KBM-7 (cell line): Measurements from ENCODE around the gene HVCN1.
"Not testable (repeated sequence)": the region's sequence is repeated elsewhere in the genome, so short reads cannot be mapped to it uniquely, and the experiment has no call there.

Source experiments
- DNase-seq: peaks from one replicate; pipeline ENCODE4 v3.0.0-alpha.2; 2015
- in situ Hi-C: fragments of 300-500 bp; cut with MboI; formaldehyde crosslinking; loops from 2 replicates; pipeline ENCODE4 v1.14.3; 2020; ENCODE audit warnings: low sequenced_read_pairs, low pct_unique_long_range_greater_than_20kb, mixed read lengths

Gene HVCN1

DNA sequence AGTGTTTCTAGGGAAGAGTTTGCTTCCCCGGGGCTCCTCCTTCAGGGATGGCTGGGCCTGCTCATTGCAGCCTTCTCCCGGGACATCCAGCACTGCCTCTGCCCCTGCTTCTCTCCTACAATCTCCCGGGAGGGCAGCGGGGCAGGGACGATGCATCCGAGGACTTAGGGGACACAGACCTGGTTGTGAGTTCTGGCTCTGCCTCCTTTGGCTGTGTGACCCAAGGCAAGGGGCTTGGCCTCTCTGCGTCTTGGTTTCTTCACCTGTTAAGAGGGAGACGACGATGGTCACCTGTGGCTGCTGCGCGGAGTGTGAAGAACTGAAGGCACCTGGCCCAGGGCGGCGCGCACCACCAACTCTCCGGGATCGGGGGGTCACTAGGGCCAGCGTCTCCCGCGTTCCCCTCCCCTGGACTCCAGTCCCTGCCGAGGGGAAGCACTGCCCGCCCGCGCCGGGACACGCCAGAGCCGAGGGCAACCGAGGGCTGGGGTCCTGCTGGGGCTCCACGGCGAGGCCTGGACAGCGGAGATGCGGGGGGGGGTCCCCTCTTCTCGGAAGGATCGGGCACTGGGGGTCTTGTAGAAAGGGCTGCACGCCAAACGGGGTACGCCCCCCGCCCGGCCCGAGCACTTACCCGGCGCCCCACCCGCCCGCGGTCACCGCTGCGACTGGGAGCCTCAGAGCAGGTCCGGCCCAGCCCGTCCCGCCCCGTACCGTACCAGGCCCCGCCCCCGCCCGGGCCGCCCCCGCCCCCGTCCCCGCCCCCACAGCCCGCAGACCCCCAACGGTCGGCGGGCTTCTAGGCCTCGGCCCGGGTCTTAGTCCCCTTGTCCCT is at the start of gene HVCN1:
HVCN1 (minus strand) TSS at position 670 of the 835 bp plus-strand sequence. CDS start 5,870 bp downstream, outside the sequence.
- in situ Hi-C loops: no loop called here
- DNase-seq: no peak

GRCh38 chr12:110737532-110737931 is 48.6 kb upstream of the HVCN1 start:
- in situ Hi-C loops: no loop called here
- no peak for DNase-seq

- in situ Hi-C loops, DNase-seq: not testable (repeated sequence)
Measured at GRCh38 chr12:110737016-110737415, 48.1 kb upstream of the HVCN1 start.

DNA sequence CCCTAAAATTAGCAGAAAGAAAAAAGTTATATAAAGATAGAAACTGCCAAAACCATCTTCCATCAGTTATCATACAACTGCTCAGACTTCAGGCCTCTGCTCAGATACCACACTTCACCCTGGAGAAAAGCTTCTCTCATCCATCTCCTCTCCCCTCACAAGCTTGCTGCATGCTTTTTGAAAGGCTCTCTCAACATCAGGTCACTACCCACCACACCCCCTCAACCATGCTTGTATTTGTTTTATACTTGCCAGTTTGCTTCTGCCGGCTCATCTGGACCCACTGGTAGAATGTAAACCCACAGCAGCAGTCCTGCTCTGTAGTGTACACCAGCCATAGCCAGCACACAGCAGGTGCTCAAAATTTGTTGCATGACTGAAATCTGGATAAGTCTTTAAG is 45.0 kb upstream of the HVCN1 start:
- in situ Hi-C loops: no loop called here
- no peak for DNase-seq

DNA sequence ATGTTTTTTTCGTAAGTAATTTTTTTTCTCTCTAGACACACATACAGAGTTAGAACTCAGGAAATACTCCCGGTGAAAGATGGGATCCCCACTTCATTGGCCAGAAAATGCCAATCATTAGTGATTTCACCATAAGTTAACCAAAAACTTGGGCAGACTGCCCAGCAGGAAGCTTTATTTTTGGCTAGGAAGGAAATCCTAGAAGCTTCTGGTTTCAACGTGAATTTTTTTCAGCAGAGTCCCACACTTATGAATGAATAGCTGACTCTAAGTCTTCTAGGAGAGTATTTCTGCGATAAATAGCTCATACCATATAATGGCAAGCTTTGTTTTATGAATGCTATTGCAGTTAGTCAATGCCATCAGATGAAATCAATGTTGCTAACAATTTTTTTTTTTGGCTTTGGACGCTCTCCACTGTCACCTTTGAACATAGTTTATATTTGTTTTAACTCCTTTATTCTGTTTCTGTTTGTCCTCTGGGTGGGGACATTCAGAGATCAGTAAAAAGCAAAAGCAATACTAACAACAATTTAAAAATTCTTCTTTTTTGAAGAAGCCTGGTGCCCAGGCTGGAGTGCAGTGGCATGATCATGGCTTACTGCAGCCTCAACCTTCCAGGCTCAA is 44.3 kb upstream of the HVCN1 start:
- no peak for DNase-seq
- in situ Hi-C loops: no loop called here

GRCh38 chr12:110732572-110732971 is 43.7 kb upstream of the HVCN1 start:
- DNase-seq: no peak
- in situ Hi-C loops: no loop called here

DNA sequence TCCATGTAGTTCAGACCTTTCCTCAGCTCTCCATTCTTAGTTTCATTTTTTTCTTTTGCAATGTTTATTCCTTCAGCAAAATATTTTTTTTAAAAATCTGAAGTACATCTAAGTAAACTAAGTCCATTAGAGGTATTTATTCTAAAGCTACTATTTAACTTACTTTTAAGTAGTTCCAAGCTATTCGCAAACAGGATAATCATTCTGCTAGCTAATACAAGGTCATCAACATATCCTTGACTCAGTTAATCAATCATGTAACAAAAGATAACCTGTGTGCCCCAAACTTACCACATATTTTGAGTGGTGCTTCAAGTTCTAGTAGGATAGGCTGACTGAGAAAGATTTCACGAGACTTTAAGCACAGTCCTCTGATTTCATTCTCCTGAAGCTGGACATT is 42.6 kb upstream of the HVCN1 start:
- DNase-seq: no peak

DNA sequence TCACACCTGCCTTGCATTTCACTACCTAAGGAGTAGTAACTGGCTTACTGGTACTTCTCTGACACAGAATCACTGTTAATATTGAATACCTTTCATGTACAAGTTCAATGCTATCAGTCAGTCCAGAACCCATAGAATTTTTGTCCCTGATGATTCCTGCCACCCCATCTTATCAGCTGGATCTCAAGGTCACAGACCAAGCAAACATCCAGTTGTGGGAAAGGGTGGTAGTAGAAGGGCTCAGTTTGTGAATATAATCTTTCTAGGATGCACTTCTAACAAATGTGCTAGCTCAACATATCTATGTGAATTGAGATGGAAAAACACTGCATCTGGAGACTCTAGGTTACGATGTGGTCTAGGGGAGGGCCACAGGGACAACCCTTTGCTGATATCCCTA is 39.7 kb upstream of the HVCN1 start:
- no peak for DNase-seq
- in situ Hi-C loops: no loop called here

More for the DNA sequence above, 42.6 kb upstream of the HVCN1 start:
- in situ Hi-C loops: no loop called here

- in situ Hi-C loops: no loop called here
- DNase-seq: no peak
Measured at GRCh38 chr12:110726708-110727369, 37.9 kb upstream of the HVCN1 start.

- in situ Hi-C loops: no loop called here
- DNase-seq: no peak
Measured at GRCh38 chr12:110726028-110726427, 37.1 kb upstream of the HVCN1 start.

GRCh38 chr12:110725267-110725666 is 36.4 kb upstream of the HVCN1 start:
- in situ Hi-C loops: no loop called here

GRCh38 chr12:110722892-110723291 is 34.0 kb upstream of the HVCN1 start:
- in situ Hi-C loops, DNase-seq: not testable (repeated sequence)

More at GRCh38 chr12:110725267-110725666, 36.4 kb upstream of the HVCN1 start:
- no peak for DNase-seq

GRCh38 chr12:110721570-110721969 is 32.7 kb upstream of the HVCN1 start:
- DNase-seq: no peak
- in situ Hi-C loops: no loop called here

- no peak for DNase-seq
- in situ Hi-C loops: no loop called here
Measured at GRCh38 chr12:110720516-110720915, 31.6 kb upstream of the HVCN1 start.

DNA sequence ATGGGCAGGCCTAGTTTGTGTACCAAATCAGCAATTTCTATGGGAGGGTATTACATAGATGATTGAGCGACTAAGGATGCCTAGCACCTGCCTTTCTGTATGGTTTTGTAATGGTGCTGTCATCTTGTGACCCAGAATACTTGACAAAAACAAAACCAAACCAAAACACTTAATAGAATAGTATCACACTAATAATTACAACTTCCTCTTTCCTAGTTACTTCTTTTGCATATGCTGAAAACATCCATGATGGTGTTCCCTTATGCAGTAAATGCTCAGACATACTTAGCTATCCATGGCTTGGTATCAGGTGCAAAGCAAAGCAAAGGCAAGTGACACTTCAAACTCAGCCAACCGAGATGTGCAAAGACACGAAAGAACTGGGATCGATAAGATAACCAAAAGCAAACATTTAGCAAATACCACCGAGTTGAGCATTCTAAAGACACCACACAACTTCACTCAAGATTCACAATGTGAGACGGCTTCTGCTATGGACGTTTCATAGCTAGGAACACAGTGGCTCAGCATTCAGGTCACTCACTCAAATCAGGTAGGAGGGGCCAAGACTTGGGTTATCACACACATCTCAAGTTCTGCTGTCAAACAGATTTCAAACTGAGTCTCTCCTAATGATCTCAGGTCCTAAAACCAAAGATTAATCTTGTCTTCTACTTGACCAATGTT is 29.4 kb upstream of the HVCN1 start:
- in situ Hi-C loops: no loop called here
- no peak for DNase-seq

DNA sequence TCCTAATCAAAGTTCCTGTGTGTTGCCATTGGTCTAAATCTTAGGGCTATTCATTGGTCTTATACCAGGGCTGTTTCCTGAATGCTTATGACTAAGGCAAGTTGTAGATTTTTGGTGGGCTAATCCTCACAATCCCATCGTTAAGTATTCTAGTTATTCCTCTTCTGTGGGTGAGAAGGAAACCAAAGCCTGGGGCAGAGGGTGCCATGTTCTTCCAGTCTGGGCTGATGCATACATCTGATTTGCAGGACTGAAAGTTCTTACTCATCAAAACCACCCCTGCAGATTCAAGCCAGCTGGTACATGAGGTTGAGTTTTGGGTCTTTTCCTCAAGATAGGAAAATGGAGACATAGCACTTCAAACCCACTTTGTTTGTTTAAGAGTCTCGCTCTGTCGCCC is 28.1 kb upstream of the HVCN1 start:
- DNase-seq: no peak
- in situ Hi-C loops: no loop called here

GRCh38 chr12:110708917-110709316 is 20.0 kb upstream of the HVCN1 start:
- DNase-seq: no peak
- in situ Hi-C loops: no loop called here

DNA sequence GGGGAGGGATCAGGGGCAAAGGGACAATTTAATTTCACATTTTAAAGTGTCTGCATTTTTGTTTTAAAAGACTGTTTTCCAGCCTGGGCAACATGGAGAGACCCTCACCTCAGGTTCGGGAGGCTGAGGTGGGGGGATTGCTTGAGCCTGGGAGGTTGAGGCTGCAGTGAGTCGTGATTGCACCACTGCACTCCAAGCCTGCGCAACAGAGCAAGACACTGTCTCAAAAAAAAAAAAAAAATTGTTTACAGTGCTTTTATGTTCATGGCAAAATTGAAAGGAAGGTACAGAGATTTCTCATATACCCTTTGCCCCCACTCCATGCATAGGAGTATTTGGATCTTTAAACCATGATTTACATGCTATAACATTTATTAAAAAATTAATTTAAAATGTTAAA is 16.4 kb upstream of the HVCN1 start:
- in situ Hi-C loops: no loop called here
- DNase-seq: no peak

- in situ Hi-C loops: no loop called here
- no peak for DNase-seq
Measured at GRCh38 chr12:110704750-110705149, 15.8 kb upstream of the HVCN1 start.

DNA sequence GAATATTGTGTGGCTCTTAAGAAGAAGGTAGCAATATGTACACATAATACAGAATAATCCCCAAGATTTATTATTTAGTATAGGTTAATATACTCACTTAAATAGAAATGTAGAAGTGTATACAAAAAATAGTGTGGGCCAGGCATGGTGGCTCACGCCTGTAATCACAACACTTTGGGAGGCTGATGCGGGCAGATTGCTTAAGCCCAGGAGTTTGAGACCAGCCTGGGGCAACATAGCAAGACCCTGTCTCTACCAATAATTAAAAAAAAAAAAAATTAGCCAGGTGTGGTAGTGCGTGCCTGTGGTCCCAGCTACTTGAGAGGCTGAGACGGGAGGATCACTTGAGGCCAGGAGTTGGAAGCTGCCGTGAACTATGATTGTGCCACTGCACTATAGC is 15.3 kb upstream of the HVCN1 start:
- DNase-seq: no peak
- in situ Hi-C loops: no loop called here
